Vagina (tissue), 2 donors: ENCODE measurements around the gene ENTPD2. TPM values are rescaled to one million over a fixed set of nuclear protein-coding genes. Genes with fewer than 3 reads are reported as not detected.
"Not testable (repeated sequence)": the region's sequence is repeated elsewhere in the genome, so short reads cannot be mapped to it uniquely, and the experiment has no call there.

Experiments used
- DNase-seq, 2 donors: peaks; one replicate each; pipeline ENCODE4 v3.0.0-alpha.2; 2017; ENCODE audit errors: extremely low spot score in 2 of 2
- H3K27ac ChIP-seq: fragments of 200-600 bp; sonication (generic); one replicate; pipeline ENCODE4 v1.5.1; 2019
- H3K27me3 ChIP-seq: fragments of 200-600 bp; sonication (generic); one replicate; pipeline ENCODE4 v1.5.1; 2019
- H3K36me3 ChIP-seq, 2 donors: fragments of 200-600 bp; sonication (generic); one replicate each; pipeline ENCODE4 v1.5.1; 2017 to 2019
- H3K4me1 ChIP-seq: fragments of 200-600 bp; sonication (generic); one replicate; pipeline ENCODE4 v1.5.1; 2019
- H3K4me3 ChIP-seq, 2 donors: fragments of 200-600 bp; sonication (generic); 1 replicate in 1 of 2; 2 replicates in 1 of 2; pipeline ENCODE4 v1.5.1; 2016 to 2019
- H3K9me3 ChIP-seq: fragments of 200-600 bp; sonication (generic); one replicate; pipeline ENCODE4 v1.5.1; 2019
- CTCF ChIP-seq, 3 experiments: fragments of 450-650 bp in 2 of 3; fragments of 200-600 bp in 1 of 3; sonication (generic) in 1 of 3; IDR thresholded peaks; one replicate each; pipeline ENCODE4 v1.5.1; 2017 to 2019; ENCODE audit warnings: antibody characterized with exemption in 3 of 3, mild to moderate bottlenecking in 2 of 3, moderate library complexity in 2 of 3
- POLR2A ChIP-seq, 2 donors: fragments of 450-650 bp; IDR thresholded peaks; one replicate each; pipeline ENCODE4 v1.6.1; 2017; ENCODE audit warnings: antibody characterized with exemption in 2 of 2, mild to moderate bottlenecking in 2 of 2, moderate library complexity in 2 of 2
- POLR2AphosphoS5 ChIP-seq, 2 donors: sonication (generic); formaldehyde crosslinking; IDR thresholded peaks; one replicate each; pipeline ENCODE4 v1.9.0; 2017; ENCODE audit warnings: antibody characterized with exemption in 2 of 2, mild to moderate bottlenecking in 2 of 2, low read depth in 1 of 2; ENCODE audit not compliant: insufficient read depth in 1 of 2
- intact Hi-C: fragments of 100-400 bp; cut with DNase I; formaldehyde crosslinking; loops from one replicate; pipeline ENCODE4 v1.15.1; 2023
- small RNA-seq: library from RNA; depleted of rRNA; stranded (forward); fragments of <200 nt; gene quantifications from one replicate; pipeline ENCODE3, GENCODE V24; 2016
- total RNA-seq: library from RNA; depleted of rRNA; stranded (reverse); fragments of >200 nt; gene quantifications from one replicate; pipeline ENCODE4 v1.2.3, GENCODE V29; 2016

ENTPD2 gene
- total RNA-seq, 1 donor from 2014 or later, result 4.9 TPM

GRCh38 chr9:137004285-137004684, 49.6 kb downstream of the ENTPD2 start:
- H3K36me3 ChIP-seq, H3K4me1 ChIP-seq, intact Hi-C loops, H3K27ac ChIP-seq, H3K27me3 ChIP-seq, DNase-seq, H3K4me3 ChIP-seq, H3K9me3 ChIP-seq: not testable (repeated sequence)
- TF ChIP-seq CTCF (IDR thresholded peaks at IDR 0.05), result peak in 1 of 3 experiments; percentile 40

GRCh38 chr9:137002646-137003041, 51.2 kb downstream of the ENTPD2 start:
- H3K27me3 ChIP-seq, result no peaks in the 10 kb centered on the region
- no peaks in the 10 kb centered on the region for H3K4me1 ChIP-seq
- H3K27ac ChIP-seq, result no peak overlapping the region
- no peak overlapping the region for H3K4me3 ChIP-seq
- TF ChIP-seq POLR2AphosphoS5 (IDR thresholded peaks at IDR 0.05; ENCODE audit: insufficient read depth in 1 of 2, low read depth in 1 of 2), result no peak
- TF ChIP-seq POLR2A (IDR thresholded peaks at IDR 0.05), result no peak
- TF ChIP-seq CTCF (IDR thresholded peaks at IDR 0.05), result no peak
- no peaks in the 10 kb centered on the region for H3K9me3 ChIP-seq
- no peaks in the 10 kb centered on the region for H3K36me3 ChIP-seq
- intact Hi-C loops, result no loop called here
- DNase-seq, result no peak

GRCh38 chr9:137001857-137002645, 51.8 kb downstream of the ENTPD2 start:
- no peak for DNase-seq
- no peaks in the 10 kb centered on the region for H3K27me3 ChIP-seq
- peaks cover 4% of the 10 kb centered on the region for H3K4me1 ChIP-seq
- no peak overlapping the region for H3K27ac ChIP-seq
- H3K9me3 ChIP-seq, result no peaks in the 10 kb centered on the region
- TF ChIP-seq POLR2A (IDR thresholded peaks at IDR 0.05), result no peak
- no peak for TF ChIP-seq POLR2AphosphoS5 (IDR thresholded peaks at IDR 0.05; ENCODE audit: insufficient read depth in 1 of 2, low read depth in 1 of 2)
- TF ChIP-seq CTCF (IDR thresholded peaks at IDR 0.05), result no peak
- no peaks in the 10 kb centered on the region for H3K36me3 ChIP-seq
- intact Hi-C loops, result no loop called here
- H3K4me3 ChIP-seq, result no peak overlapping the region

- H3K4me1 ChIP-seq, result peaks cover 21% of the 10 kb centered on the region
- H3K27ac ChIP-seq, result no peak overlapping the region
- no peaks in the 10 kb centered on the region for H3K9me3 ChIP-seq
- H3K4me3 ChIP-seq, result no peak overlapping the region
- no peak for DNase-seq
- no peaks in the 10 kb centered on the region for H3K36me3 ChIP-seq
- TF ChIP-seq POLR2AphosphoS5 (IDR thresholded peaks at IDR 0.05; ENCODE audit: insufficient read depth in 1 of 2, low read depth in 1 of 2), result no peak
- TF ChIP-seq CTCF (IDR thresholded peaks at IDR 0.05), result no peak
- no peak for TF ChIP-seq POLR2A (IDR thresholded peaks at IDR 0.05)
- no peaks in the 10 kb centered on the region for H3K27me3 ChIP-seq
- intact Hi-C loops, result no loop called here
These were observed 53.5 kb downstream of the ENTPD2 start for GRCh38 chr9:137000177-137000930.

Small RNA genes lying within 50 kb of the gene (small RNA-seq; reads per million reads assigned to genes)
- gene RF00153, result not detected

Other genes with a start within 250 kb of the ENTPD2 start
- 31.7 TPM for gene RABL6, start 246.1 kb downstream of the ENTPD2 start, total RNA-seq
- 1.2 TPM for gene AJM1, start 211.6 kb downstream of the ENTPD2 start, total RNA-seq
- 38.1 TPM for gene PHPT1, start 204.7 kb downstream of the ENTPD2 start, total RNA-seq
- gene MAMDC4, start 201.7 kb downstream of the ENTPD2 start, total RNA-seq, result 3.2 TPM
- gene EDF1, start 187.8 kb downstream of the ENTPD2 start, total RNA-seq, result 257 TPM
- gene TRAF2, start 167.5 kb downstream of the ENTPD2 start, total RNA-seq, result 12.8 TPM
- gene FBXW5, start 109.3 kb downstream of the ENTPD2 start, total RNA-seq, result 125 TPM
- gene C8G, start 108.8 kb downstream of the ENTPD2 start, total RNA-seq, result not detected
- not detected for gene LCN12, start 101.8 kb downstream of the ENTPD2 start, total RNA-seq
- 301 TPM for gene PTGDS, start 76.6 kb downstream of the ENTPD2 start, total RNA-seq
- gene LCNL1, start 71.1 kb downstream of the ENTPD2 start, total RNA-seq, result 2.0 TPM
- gene PAXX, start 61.6 kb downstream of the ENTPD2 start, total RNA-seq, result 62.9 TPM
- gene CLIC3, start 57.5 kb downstream of the ENTPD2 start, total RNA-seq, result 23.6 TPM
- 44.0 TPM for gene ABCA2, start 25.8 kb downstream of the ENTPD2 start, total RNA-seq
- not detected for gene FUT7, start 22.0 kb downstream of the ENTPD2 start, total RNA-seq
- 67.5 TPM for gene NPDC1, start 7.9 kb downstream of the ENTPD2 start, total RNA-seq
- 2.7 TPM for gene SAPCD2, start 16.5 kb upstream of the ENTPD2 start, total RNA-seq
- gene UAP1L1, start 23.5 kb upstream of the ENTPD2 start, total RNA-seq, result 13.3 TPM
- gene MAN1B1, start 32.9 kb upstream of the ENTPD2 start, total RNA-seq, result 34.1 TPM
- gene DPP7, start 60.7 kb upstream of the ENTPD2 start, total RNA-seq, result 152 TPM
- gene GRIN1, start 85.1 kb upstream of the ENTPD2 start, total RNA-seq, result 0.74 TPM
- gene LRRC26, start 116.0 kb upstream of the ENTPD2 start, total RNA-seq, result not detected
- gene TMEM210, start 118.0 kb upstream of the ENTPD2 start, total RNA-seq, result not detected
- 30.0 TPM for gene ANAPC2, start 134.5 kb upstream of the ENTPD2 start, total RNA-seq
- gene SSNA1, start 134.6 kb upstream of the ENTPD2 start, total RNA-seq, result 49.8 TPM
- gene TPRN, start 146.7 kb upstream of the ENTPD2 start, total RNA-seq, result 6.9 TPM
- 24.6 TPM for gene TMEM203, start 151.6 kb upstream of the ENTPD2 start, total RNA-seq
- gene NDOR1, start 151.6 kb upstream of the ENTPD2 start, total RNA-seq, result 12.0 TPM
- 0.98 TPM for gene RNF208, start 168.2 kb upstream of the ENTPD2 start, total RNA-seq
- 24.3 TPM for gene CYSRT1, start 171.1 kb upstream of the ENTPD2 start, total RNA-seq
- 0.74 TPM for gene RNF224, start 173.4 kb upstream of the ENTPD2 start, total RNA-seq
- not detected for gene SLC34A3, start 176.8 kb upstream of the ENTPD2 start, total RNA-seq
- gene TUBB4B, start 187.2 kb upstream of the ENTPD2 start, total RNA-seq, result 312 TPM
- gene STPG3, start 197.2 kb upstream of the ENTPD2 start, total RNA-seq, result not detected
- gene NELFB, start 201.3 kb upstream of the ENTPD2 start, total RNA-seq, result 44.0 TPM
- 13.0 TPM for gene TOR4A, start 223.7 kb upstream of the ENTPD2 start, total RNA-seq
- 29.5 TPM for gene NRARP, start 248.2 kb upstream of the ENTPD2 start, total RNA-seq